Muscle of leg (tissue), 11 donors: ENCODE data around the gene PCDHGB2. TPM values are rescaled to one million over a fixed set of nuclear protein-coding genes. Genes with fewer than 3 reads are reported as not detected.
"Not testable (repeated sequence)": the region's sequence is repeated elsewhere in the genome, so short reads cannot be mapped to it uniquely, and the experiment has no call there.

Experiments
- DNase-seq: peaks from one replicate; pipeline ENCODE4 v3.0.0; 2013
- H3K27ac ChIP-seq: one replicate; pipeline ENCODE4 v1.5.1; 2013; ENCODE audit warnings: mild to moderate bottlenecking, low read length, control low read depth
- H3K27me3 ChIP-seq: one replicate; pipeline ENCODE4 v1.6.1; 2013; ENCODE audit warnings: low read length; ENCODE audit not compliant: control insufficient read depth, insufficient read depth
- H3K36me3 ChIP-seq: one replicate; pipeline ENCODE4 v1.6.1; 2013; ENCODE audit warnings: low read length; ENCODE audit not compliant: control insufficient read depth, insufficient read depth
- H3K4me1 ChIP-seq: one replicate; pipeline ENCODE4 v1.6.1; 2013; ENCODE audit warnings: low read length; ENCODE audit not compliant: control insufficient read depth, insufficient read depth
- H3K4me3 ChIP-seq: one replicate; pipeline ENCODE4 v1.5.1; 2013; ENCODE audit warnings: low read length, control low read depth
- H3K9me3 ChIP-seq: replicated peaks from 2 replicates; pipeline ENCODE4 v1.6.1; 2013; ENCODE audit warnings: low read depth, low read length; ENCODE audit not compliant: control insufficient read depth
- WGBS: methylation state at CpG from one replicate; pipeline ENCODE4 v1.1.5; 2013; ENCODE audit warnings: missing lambda C conversion rate; ENCODE audit not compliant: insufficient coverage; 5-methylcytosine and 5-hydroxymethylcytosine counted together
- polyA plus RNA-seq, 8 donors: library from polyadenylated mRNA; unstranded; fragments of 120-200 nt; gene quantifications; one replicate each; pipeline versions ENCODE4 v1.2.1 to v1.2.3, GENCODE V29; 2013; ENCODE audit warnings: inconsistent platforms in 1 of 8, low replicate concordance in 1 of 8; ENCODE audit not compliant: insufficient read length in 8 of 8, insufficient read depth in 1 of 8
- total RNA-seq: library from RNA; stranded (reverse); fragments of 120-200 nt; gene quantifications from one replicate; pipeline ENCODE4 v1.2.4, GENCODE V29; 2013

Gene PCDHGB2
- total and polyA plus RNA-seq, 9 donors, result 1.5 to 2.8 (median 1.8) TPM

DNA sequence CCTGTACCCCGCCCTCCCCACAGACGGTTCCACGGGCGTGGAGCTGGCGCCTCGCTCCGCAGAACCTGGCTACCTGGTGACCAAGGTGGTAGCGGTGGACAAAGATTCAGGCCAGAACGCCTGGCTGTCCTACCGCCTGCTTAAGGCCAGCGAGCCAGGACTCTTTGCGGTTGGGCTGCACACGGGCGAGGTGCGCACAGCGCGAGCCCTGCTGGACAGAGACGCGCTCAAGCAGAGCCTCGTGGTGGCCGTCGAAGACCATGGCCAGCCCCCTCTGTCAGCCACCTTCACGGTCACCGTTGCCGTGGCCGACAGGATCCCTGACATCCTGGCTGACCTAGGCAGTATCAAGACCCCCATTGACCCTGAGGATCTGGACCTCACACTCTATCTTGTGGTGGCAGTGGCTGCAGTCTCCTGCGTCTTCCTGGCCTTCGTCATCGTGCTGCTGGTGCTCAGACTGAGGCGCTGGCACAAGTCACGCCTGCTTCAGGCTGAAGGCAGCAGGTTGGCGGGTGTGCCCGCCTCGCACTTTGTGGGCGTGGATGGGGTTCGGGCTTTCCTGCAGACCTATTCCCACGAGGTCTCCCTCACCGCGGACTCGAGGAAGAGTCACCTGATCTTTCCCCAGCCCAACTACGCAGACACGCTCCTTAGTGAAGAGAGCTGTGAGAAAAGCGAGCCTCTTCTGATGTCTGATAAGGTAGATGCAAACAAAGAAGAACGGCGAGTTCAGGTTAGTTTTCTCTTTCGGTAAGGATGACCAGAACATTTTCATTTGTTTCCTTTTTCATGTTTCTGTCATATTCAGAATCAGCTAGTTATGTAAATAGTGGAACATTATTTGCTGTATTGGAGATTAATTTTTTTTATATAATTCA, 6.5 kb downstream of the PCDHGB2 start:
- 49% methylated on average over 40 of the region's 46 CpGs for WGBS
- H3K4me1 ChIP-seq, result no peaks in the 10 kb centered on the region
- peaks cover 20% of the 10 kb centered on the region for H3K27me3 ChIP-seq
- no peak overlapping the region for H3K27ac ChIP-seq
- H3K9me3 ChIP-seq, result peaks cover 62% of the 10 kb centered on the region
- H3K4me3 ChIP-seq, result no peak overlapping the region
- no peak for DNase-seq
- H3K36me3 ChIP-seq, result no peaks in the 10 kb centered on the region

DNA sequence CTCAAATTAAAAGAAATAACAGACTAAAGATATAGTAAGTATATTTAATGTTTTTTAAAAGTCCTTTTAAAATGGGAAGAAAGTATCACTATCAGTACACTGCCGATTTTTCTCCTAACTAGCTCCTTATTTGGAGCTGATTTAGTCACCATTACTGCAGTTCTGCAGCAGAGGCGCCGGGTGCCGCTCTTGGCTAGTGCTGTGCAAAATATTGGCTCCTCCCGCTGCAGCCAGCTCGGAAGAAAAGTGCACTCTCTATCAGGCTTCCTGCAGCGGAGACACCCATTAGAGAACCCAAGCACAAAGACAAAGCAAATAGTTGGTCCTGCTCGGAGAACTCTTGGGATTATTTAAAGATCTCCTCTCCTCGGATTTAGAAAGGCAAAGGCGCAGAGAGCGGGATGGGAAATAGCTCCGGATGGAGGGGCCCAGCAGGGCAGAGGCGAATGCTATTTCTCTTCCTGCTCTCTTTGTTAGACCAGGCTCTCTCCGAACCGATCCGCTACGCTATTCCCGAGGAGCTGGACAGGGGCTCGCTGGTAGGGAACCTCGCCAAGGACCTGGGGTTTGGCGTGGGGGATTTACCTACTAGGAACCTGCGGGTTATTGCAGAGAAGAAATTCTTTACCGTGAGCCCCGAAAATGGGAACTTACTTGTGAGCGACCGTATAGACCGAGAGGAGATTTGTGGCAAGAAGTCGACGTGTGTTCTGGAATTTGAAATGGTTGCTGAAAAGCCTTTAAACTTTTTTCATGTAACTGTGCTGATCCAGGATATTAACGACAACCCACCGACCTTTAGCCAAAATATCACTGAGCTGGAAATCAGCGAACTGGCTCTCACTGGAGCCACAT, 10.4 kb downstream of the PCDHGB2 start, which contains the start of gene PCDHGB3:
PCDHGB3 (plus strand) TSS at position 249 of the 855 bp plus-strand sequence; CDS start at position 402, 153 bp downstream.
- H3K4me1 ChIP-seq, result no peaks in the 10 kb centered on the region
- peak; percentile 5 for DNase-seq
- H3K36me3 ChIP-seq, result no peaks in the 10 kb centered on the region
- peaks cover 22% of the 10 kb centered on the region for H3K27me3 ChIP-seq
- H3K27ac ChIP-seq, result no peak within 1 kb of the TSS
- H3K9me3 ChIP-seq, result peaks cover 61% of the 10 kb centered on the region
- H3K4me3 ChIP-seq, result no peak within 1 kb of the TSS
- 21% methylated on average over 20 of the region's 32 CpGs for WGBS

DNA sequence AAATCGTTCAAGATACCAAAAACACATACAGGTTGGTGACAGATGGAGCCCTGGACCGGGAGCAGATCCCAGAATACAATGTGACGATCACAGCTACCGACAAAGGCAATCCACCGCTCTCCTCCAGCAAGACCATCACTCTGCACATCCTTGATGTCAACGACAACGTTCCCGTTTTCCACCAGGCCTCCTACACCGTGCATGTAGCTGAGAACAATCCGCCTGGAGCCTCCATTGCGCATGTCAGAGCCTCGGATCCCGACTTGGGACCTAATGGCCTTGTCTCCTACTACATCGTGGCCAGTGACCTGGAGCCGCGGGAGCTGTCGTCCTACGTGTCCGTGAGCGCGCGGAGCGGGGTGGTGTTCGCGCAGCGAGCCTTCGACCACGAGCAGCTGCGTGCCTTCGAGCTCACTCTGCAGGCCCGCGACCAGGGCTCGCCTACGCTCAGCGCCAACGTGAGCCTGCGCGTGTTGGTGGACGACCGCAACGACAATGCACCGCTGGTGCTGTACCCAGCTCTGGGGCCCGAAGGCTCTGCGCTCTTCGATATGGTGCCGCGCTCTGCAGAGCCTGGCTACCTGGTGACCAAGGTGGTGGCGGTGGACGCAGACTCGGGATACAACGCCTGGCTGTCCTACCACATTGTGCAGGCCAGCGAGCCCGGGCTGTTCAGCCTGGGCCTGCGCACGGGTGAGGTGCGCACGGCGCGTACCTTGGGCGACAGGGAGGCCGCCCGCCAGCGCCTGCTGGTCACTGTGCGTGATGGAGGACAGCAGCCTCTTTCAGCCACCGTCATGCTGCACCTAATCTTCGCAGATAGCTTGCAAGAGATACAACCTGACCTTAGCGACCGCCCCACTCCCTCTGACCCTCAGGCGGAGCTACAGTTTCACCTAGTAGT, 12.0 kb downstream of the PCDHGB2 start:
- Histone ChIP-seq H3K27me3 (peaks cover 21% of the 10 kb centered on the region), H3K4me3 (no peak overlapping the region)
- 50% methylated on average over 68 of the region's 69 CpGs for WGBS

DNA sequence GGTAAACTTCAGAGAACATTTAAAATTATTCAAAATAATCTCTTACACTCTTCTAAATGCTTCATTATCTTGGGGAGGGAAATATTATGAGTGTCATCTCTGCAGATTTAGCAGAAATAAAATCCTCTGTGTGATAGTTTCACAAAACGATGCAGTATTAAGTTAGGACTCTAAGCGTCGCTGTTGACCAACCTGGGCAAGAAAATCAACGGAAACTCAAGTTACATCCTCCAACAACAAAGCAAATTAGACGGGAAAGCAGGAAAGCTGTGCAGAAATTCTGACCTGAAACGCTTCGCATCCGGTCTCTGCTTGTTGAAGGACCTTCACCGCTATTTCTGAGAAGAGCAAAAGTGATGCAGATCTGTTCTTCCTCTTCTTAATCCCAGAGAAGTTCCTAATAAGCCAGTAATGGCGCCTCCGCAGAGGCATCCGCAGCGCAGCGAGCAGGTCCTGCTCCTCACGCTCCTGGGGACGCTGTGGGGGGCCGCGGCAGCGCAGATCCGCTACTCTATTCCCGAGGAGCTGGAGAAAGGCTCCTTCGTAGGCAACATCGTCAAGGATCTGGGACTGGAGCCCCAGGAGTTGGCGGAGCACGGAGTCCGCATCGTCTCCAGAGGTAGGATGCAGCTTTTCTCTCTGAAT, 14.0 kb downstream of the PCDHGB2 start, which contains the start of gene PCDHGA6:
PCDHGA6 (plus strand) TSS at position 219 of the 645 bp plus-strand sequence; CDS start at position 412, 193 bp downstream.
- peak; percentile 17 for DNase-seq
- WGBS, result 13% methylated on average over 26 of the region's 27 CpGs
- Histone ChIP-seq H3K4me3 (peak within 1 kb of the TSS; percentile 30), H3K9me3 (peaks cover 72% of the 10 kb centered on the region), H3K27me3 (peaks cover 21% of the 10 kb centered on the region), H3K27ac (no peak within 1 kb of the TSS), H3K4me1 (no peaks in the 10 kb centered on the region), H3K36me3 (no peaks in the 10 kb centered on the region)

More for the DNA sequence above, 12.0 kb downstream of the PCDHGB2 start:
- no peak for DNase-seq
- Histone ChIP-seq H3K9me3 (peaks cover 60% of the 10 kb centered on the region), H3K27ac (no peak overlapping the region), H3K36me3 (no peaks in the 10 kb centered on the region), H3K4me1 (no peaks in the 10 kb centered on the region)

- H3K4me3 ChIP-seq, result no peak overlapping the region
- peaks cover 21% of the 10 kb centered on the region for H3K27me3 ChIP-seq
- 76% methylated on average over 12 of the region's 14 CpGs for WGBS
- DNase-seq, result no peak
- no peaks in the 10 kb centered on the region for H3K36me3 ChIP-seq
- no peaks in the 10 kb centered on the region for H3K4me1 ChIP-seq
- H3K27ac ChIP-seq, result no peak overlapping the region
- peaks cover 72% of the 10 kb centered on the region for H3K9me3 ChIP-seq
Observed at GRCh38 chr5:141374627-141375026, 14.8 kb downstream of the PCDHGB2 start.

DNA sequence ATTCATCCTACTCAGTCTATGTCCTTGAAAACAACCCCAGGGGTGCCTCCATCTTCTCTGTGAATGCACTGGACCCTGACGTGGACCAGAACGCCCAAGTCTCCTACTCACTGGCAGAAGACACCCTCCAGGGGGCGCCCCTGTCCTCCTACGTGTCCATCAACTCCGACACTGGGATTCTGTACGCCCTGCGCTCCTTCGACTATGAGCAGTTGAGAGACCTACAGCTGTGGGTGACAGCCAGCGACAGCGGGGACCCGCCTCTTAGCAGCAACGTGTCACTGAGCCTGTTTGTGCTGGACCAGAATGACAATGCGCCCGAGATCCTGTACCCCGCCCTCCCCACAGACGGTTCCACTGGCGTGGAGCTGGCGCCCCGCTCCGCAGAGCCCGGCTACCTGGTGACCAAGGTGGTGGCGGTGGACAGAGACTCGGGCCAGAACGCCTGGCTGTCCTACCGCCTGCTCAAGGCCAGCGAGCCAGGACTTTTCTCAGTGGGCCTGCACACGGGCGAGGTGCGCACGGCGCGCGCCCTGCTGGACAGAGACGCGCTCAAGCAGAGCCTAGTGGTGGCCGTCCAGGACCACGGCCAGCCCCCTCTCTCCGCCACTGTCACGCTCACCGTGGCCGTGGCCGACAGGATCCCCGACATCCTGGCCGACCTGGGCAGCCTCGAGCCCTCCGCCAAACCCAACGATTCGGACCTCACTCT, 15.8 kb downstream of the PCDHGB2 start:
- H3K27ac ChIP-seq, DNase-seq, H3K4me1 ChIP-seq, H3K4me3 ChIP-seq, H3K36me3 ChIP-seq: not testable (repeated sequence)
- H3K27me3 ChIP-seq, result peaks cover 18% of the 10 kb centered on the region
- H3K9me3 ChIP-seq, result peaks cover 66% of the 10 kb centered on the region
- WGBS, result 65% methylated on average over 32 of the region's 48 CpGs

DNA sequence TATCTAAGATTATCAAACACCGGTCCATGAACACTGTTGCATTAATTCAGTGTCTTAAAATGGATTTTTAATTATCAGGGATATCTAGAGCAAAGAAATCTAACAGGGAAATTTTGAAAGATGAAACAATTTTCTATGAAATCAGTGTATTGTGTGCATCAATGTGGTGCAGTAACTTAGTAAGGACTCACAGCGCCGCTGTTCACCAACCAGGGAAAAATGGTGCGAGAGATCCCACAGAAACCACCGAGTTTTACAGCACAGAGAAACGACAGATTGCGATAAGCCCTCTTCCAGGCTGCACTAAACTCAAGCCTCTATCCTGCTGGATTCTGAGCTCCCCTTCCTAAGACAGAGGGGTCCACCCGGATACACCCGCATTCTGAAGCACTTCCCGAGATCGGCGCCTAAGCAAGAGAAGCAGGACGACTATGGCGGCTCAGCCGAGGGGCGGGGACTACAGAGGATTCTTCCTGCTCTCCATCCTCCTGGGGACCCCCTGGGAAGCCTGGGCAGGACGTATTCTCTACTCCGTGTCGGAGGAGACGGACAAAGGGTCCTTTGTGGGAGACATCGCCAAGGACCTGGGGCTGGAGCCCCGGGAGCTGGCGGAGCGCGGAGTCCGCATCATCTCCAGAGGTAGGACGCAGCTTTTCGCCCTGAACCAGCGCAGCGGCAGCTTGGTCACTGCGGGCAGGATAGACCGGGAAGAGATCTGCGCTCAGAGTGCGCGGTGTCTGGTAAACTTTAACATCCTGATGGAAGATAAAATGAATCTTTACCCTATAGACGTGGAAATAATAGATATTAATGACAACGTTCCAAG, 22.9 kb downstream of the PCDHGB2 start, which contains the start of gene PCDHGA7:
PCDHGA7 (plus strand) TSS at position 274 of the 826 bp plus-strand sequence; CDS start at position 432, 158 bp downstream.
- peak; percentile 4 for DNase-seq
- no peak within 1 kb of the TSS for H3K27ac ChIP-seq
- H3K27me3 ChIP-seq, result peaks cover 5% of the 10 kb centered on the region
- H3K9me3 ChIP-seq, result peaks cover 71% of the 10 kb centered on the region
- WGBS, result 13% methylated on average over 24 of the region's 37 CpGs
- peak within 1 kb of the TSS; percentile 22 for H3K4me3 ChIP-seq
- H3K4me1 ChIP-seq, result no peaks in the 10 kb centered on the region
- no peaks in the 10 kb centered on the region for H3K36me3 ChIP-seq

DNA sequence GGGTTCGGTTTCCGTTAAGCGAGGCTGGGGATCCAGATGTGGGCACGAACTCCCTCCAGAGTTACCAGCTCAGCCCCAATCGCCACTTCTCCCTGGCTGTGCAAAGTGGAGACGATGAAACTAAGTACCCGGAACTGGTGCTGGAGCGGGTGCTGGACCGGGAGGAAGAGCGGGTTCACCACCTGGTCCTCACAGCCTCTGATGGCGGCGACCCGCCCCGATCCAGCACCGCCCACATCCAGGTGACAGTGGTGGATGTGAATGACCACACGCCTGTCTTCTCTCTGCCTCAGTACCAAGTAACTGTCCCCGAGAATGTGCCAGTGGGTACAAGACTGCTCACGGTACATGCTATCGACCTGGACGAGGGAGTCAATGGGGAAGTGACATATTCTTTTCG, 23.6 kb downstream of the PCDHGB2 start:
- peaks cover 5% of the 10 kb centered on the region for H3K27me3 ChIP-seq
- 42% methylated on average over 9 of the region's 21 CpGs for WGBS
- H3K36me3 ChIP-seq, result no peaks in the 10 kb centered on the region
- DNase-seq, result no peak
- no peak overlapping the region for H3K27ac ChIP-seq
- peaks cover 70% of the 10 kb centered on the region for H3K9me3 ChIP-seq
- H3K4me3 ChIP-seq, result no peak overlapping the region
- H3K4me1 ChIP-seq, result no peaks in the 10 kb centered on the region
